ENCODE results near the gene INO80.

Gene INO80

GRCh38 chr15:40952301-40952900 is 163.7 kb downstream of the INO80 start:
- Histone ChIP-seq H3K4me3 (ENCODE audit: low read depth in 1 of 2, low read length in 1 of 2) (peak overlapping the region; percentile 85), H3K4me1 (ENCODE audit: control insufficient read depth in 1 of 2, insufficient read depth in 1 of 2, low read depth in 1 of 2, low read length in 1 of 2) (peaks cover 16 to 18% of the 10 kb centered on the region in 2 experiments), H3K27ac (peak overlapping the region; percentile 41), H3K36me3 (no peaks in the 10 kb centered on the region), H3K27me3 (peaks cover 7% of the 10 kb centered on the region), H3K9me3 (no peaks in the 10 kb centered on the region)
- TF ChIP-seq CTCF (IDR thresholded peaks at IDR 0.05) = no peak

GRCh38 chr15:40951764-40952163 is 164.3 kb downstream of the INO80 start:
- Histone ChIP-seq H3K9me3 (no peaks in the 10 kb centered on the region), H3K4me1 (ENCODE audit: control insufficient read depth in 1 of 2, insufficient read depth in 1 of 2, low read depth in 1 of 2, low read length in 1 of 2) (peaks cover 16 to 18% of the 10 kb centered on the region in 2 experiments), H3K27ac (no peak overlapping the region), H3K36me3 (no peaks in the 10 kb centered on the region), H3K27me3 (peaks cover 7% of the 10 kb centered on the region), H3K4me3 (ENCODE audit: low read depth in 1 of 2, low read length in 1 of 2) (no peak overlapping the region)
- TF ChIP-seq CTCF (IDR thresholded peaks at IDR 0.05) = no peak

- no peak overlapping the region for H3K27ac ChIP-seq
- no peak for TF ChIP-seq CTCF (IDR thresholded peaks at IDR 0.05)
- no peaks in the 10 kb centered on the region for H3K9me3 ChIP-seq
- H3K36me3 ChIP-seq = no peaks in the 10 kb centered on the region
- peaks cover 7% of the 10 kb centered on the region for H3K27me3 ChIP-seq
- H3K4me3 ChIP-seq (ENCODE audit: low read depth in 1 of 2, low read length in 1 of 2) = no peak overlapping the region
- H3K4me1 ChIP-seq (ENCODE audit: control insufficient read depth in 1 of 2, insufficient read depth in 1 of 2, low read depth in 1 of 2, low read length in 1 of 2) = peaks cover 16 to 18% of the 10 kb centered on the region in 2 experiments
Observed at GRCh38 chr15:40949756-40950207, 166.3 kb downstream of the INO80 start.

- TF ChIP-seq CTCF (IDR thresholded peaks at IDR 0.05) = no peak
- Histone ChIP-seq H3K36me3 (no peaks in the 10 kb centered on the region), H3K4me3 (ENCODE audit: low read depth in 1 of 2, low read length in 1 of 2) (no peak overlapping the region), H3K27ac (no peak overlapping the region), H3K27me3 (peaks cover 6% of the 10 kb centered on the region), H3K4me1 (ENCODE audit: control insufficient read depth in 1 of 2, insufficient read depth in 1 of 2, low read depth in 1 of 2, low read length in 1 of 2) (peaks cover 12 to 14% of the 10 kb centered on the region in 2 experiments), H3K9me3 (no peaks in the 10 kb centered on the region)
Observed at GRCh38 chr15:40948706-40949473, 167.2 kb downstream of the INO80 start.

GRCh38 chr15:40944510-40945296 is 171.4 kb downstream of the INO80 start:
- no peak for TF ChIP-seq CTCF (IDR thresholded peaks at IDR 0.05)
- H3K4me1 ChIP-seq (ENCODE audit: control insufficient read depth in 1 of 2, insufficient read depth in 1 of 2, low read depth in 1 of 2, low read length in 1 of 2) = peaks cover 26 to 28% of the 10 kb centered on the region in 2 experiments
- H3K4me3 ChIP-seq (ENCODE audit: low read depth in 1 of 2, low read length in 1 of 2) = no peak overlapping the region
- H3K36me3 ChIP-seq = no peaks in the 10 kb centered on the region
- H3K27me3 ChIP-seq = peaks cover 40% of the 10 kb centered on the region
- no peaks in the 10 kb centered on the region for H3K9me3 ChIP-seq
- no peak overlapping the region for H3K27ac ChIP-seq
